ENCODE data around the gene TRIM25.

The TRIM25 gene

GRCh38 chr17:56925088-56925487 lies 11.2 kb upstream of the TRIM25 start:
- no peak for DNase-seq

DNA sequence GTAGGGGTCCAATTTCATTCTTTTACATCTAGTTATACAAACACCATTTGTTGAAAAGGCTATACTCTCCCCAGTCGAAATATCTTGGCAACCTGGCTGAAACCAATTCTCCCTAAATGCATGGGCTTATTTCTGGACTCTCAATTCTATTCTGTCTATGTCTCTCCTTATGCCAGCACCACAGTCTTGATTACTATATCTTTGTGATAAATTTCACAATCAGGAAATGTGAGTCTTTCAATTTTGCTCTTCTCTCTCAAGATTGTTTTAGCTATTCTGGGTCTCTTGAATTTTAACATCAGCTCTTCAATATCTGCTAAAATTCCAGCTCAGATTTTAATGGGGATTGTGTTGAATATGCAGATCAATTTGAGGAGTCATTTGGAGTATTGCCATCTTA lies 5.9 kb upstream of the TRIM25 start:
- DNase-seq = no peak

DNA sequence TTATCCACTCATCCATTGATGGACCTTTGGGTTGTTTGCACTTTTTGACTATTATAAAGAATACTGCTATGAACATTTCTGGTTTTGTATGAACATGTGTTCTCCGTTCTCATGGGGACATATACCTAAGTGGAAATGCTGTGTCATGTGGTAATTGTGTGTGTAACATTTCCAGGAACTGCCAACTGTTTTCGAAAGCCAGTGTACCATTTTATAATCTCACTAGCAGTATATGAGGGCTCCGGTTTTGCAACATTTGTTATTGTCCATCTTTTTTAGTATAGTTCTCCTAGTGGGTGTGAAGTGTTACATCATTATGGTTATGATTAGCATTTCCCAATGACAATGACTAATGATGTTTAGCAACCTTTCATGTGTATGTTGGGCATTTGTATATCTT lies 5.1 kb upstream of the TRIM25 start:
- DNase-seq = no peak

- DNase-seq = no peak
Measured at GRCh38 chr17:56917559-56918296, 3.9 kb upstream of the TRIM25 start.

GRCh38 chr17:56914581-56915273 lies 878 bp upstream of the TRIM25 start:
- no peak for DNase-seq

GRCh38 chr17:56913353-56913866 lies 439 bp downstream of the TRIM25 start:
- peak; percentile 69 for DNase-seq

GRCh38 chr17:56913000-56913311 lies 893 bp downstream of the TRIM25 start:
- no peak for DNase-seq

DNA sequence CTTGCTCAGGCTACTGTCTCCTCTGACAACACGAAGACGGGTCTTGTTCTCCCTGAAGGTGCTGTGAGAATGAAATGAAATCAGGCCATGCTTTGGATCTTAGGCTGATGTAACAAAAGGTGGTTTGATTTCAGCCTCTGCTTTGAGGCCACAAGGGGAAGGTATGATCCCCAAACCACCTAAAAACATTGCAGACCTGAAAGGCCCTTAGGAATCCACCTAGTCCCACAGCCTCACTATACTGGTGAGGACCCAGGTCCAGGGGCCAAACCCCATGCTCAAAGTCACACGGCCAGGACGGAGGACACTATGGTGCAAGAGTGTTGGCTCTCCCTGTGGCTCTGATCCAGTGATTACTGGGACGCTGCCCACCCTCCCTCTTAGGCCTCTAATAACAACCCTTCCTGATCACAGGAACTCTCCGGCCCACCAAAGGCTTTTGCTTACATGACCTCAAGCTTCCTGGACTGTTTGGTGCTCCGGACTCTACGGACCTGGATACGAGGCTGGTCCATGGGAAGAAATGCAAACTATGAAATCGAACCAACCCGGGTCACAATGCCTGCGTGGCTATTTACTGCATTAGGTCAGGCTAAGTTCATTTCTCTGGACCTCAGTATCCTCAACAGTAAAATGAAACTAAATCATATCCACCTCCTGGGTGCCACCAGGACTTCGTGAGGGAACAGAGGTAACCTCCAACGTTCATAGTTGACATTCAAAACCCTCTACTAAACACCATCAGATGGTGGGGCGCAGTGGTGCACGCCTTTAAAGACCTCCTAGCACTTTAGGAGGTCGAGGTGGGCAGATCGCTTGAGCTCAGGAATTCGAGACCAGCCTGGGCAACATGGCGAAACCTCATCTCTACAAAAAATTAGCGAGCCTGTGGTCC lies 1.5 kb downstream of the TRIM25 start:
- no peak for DNase-seq

- DNase-seq = no peak
Measured at GRCh38 chr17:56910509-56911235, 3.2 kb downstream of the TRIM25 start.

DNA sequence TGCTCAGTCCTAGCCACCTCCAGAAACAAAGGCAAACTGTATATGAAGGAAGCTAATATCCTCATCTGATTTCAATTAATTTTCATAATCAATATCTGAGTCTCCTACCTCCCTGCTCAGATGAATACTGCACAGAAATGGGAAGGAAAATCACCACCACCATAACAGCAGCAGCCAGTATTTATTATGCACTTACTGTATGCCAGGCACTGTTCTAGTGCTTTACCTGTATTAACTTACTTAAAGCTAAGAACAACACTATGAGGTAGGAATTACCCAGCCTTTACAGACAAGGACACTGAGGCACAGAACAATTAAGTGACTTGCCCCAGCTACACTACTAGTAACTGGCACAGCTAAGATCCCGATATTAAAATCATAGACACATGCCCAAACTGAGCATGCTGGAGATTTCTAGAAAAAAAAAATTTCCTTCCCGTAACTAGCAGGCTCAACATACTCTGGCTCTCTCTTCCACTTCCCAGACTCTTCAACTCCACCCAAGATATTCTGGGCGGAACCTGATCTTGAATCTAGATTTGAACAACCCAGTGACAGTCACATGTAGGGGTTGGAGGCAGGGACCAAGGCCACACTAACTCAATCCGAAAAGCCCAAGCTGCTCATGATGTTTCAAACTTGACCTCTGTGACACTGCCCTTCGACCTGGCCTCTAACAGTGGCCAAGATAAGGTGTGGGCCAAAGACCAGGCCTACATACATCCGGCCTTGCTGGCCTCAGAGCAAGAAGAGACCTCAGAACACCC lies 3.9 kb downstream of the TRIM25 start:
- DNase-seq = no peak

GRCh38 chr17:56908001-56908542 lies 5.8 kb downstream of the TRIM25 start:
- no peak for DNase-seq

DNA sequence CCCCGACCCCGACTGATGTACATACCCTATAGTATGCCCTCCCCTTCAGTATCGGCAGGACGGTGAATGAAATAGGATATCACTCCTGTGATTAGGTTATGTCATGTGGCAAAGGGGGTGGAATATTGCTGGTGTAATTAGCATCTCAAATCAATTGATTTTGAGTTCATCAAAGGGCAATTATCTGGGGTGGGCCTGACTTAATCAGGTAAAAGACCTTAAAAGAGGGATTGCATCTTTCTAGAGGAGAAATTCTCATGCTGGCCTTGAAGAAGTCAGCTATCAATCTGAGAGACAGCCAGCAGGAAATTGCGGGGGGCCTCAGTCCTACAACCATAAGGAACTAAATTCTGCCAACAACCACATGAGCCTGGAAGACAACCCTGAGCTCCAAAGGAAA lies 10.3 kb downstream of the TRIM25 start:
- DNase-seq = no peak

DNA sequence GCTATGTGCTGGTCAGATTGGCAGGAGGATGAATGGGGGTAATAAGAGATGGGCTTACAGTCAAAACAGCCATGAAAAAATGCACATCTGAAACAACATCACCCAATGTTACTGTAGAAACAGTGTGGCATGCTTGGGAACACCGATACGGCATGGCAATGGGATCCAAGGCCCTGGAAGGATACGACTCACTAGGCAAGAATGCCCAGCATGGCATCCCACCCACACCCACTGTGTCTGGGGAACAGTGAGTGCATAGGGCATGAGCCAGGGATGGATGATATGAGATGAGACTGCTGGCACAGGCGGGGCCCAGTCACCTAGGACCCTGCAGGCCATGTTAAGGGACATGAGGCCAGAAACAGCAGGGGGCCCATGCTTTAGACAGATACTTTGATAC lies 11.5 kb downstream of the TRIM25 start:
- DNase-seq = no peak

DNA sequence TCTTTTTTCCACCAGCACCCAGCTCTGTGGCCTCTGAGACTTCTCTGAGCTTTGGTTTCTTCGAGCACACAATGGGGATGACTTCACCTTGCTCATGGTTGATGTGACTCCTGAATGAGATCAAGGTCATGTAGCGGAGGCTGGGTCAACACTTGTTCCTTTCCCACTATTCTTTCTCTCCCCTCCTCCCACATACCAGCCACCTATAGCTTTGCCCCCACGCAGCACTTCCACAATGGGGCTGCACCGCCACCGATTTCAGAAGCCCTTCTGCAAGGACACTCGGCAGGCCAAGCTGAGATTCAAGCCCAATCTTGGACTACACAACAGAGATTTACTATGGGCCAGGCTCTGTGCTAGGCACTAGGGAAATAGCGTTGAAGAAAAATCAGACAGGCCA lies 14.4 kb downstream of the TRIM25 start:
- DNase-seq = peak; percentile 28

GRCh38 chr17:56898874-56899273 lies 15.0 kb downstream of the TRIM25 start:
- DNase-seq = peak; percentile 59

- no peak for DNase-seq
Measured at GRCh38 chr17:56897646-56898424, 16.0 kb downstream of the TRIM25 start.

- no peak for DNase-seq
Measured at GRCh38 chr17:56896968-56897359, 16.9 kb downstream of the TRIM25 start.

- no peak for DNase-seq
Measured at GRCh38 chr17:56896217-56896967, 17.5 kb downstream of the TRIM25 start.

DNA sequence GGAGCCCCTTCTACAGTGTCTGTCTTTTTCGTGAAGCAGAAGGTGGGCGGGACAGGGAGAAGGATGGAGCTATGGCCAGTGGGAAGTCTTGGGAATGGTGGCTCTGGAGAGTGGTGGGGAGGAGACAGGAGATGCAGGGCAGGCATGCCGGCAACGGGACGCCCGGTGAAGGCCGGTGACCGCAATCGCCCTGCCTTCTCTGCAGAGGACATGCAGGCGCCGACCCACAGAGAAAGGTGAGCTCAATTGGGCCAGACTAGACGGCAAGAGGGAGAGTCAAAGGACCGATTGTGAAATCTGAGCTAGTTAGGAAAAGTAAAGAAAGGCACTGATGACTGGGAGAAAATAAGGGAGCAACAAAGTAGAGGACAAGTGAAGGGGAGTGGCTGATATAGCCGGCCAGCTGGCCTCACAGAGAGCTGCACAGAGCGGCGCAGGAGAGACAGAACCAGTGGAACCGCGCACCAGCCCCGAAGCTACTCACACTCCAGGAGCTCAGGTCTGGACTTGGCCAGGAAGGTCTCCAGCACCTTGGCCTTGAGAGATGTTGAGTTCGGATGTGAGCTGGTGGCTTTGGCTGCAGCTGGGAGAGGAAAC lies 18.9 kb downstream of the TRIM25 start:
- DNase-seq = no peak

DNA sequence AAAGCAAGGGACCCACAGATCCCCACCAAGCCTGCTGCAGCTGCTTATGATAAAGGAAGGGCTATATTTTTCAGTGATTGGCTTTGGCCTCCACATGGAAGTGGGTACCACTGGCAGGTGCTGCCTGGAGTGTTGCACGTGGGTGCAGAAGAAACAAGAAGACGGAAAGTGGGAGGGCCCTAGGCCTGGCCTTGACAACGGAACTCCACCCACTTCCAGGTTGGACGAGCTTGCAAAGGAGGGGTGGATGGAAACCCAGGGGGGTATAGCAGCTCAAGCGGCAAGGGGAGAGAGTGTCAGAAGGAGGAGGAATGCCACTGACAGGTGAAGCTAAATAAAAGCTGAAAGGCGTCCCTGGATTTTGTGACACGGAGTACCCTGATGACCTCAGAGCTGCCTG lies 20.3 kb downstream of the TRIM25 start:
- DNase-seq = no peak
